Measurements from ENCODE around the gene TUNAR.

Gene TUNAR

DNA sequence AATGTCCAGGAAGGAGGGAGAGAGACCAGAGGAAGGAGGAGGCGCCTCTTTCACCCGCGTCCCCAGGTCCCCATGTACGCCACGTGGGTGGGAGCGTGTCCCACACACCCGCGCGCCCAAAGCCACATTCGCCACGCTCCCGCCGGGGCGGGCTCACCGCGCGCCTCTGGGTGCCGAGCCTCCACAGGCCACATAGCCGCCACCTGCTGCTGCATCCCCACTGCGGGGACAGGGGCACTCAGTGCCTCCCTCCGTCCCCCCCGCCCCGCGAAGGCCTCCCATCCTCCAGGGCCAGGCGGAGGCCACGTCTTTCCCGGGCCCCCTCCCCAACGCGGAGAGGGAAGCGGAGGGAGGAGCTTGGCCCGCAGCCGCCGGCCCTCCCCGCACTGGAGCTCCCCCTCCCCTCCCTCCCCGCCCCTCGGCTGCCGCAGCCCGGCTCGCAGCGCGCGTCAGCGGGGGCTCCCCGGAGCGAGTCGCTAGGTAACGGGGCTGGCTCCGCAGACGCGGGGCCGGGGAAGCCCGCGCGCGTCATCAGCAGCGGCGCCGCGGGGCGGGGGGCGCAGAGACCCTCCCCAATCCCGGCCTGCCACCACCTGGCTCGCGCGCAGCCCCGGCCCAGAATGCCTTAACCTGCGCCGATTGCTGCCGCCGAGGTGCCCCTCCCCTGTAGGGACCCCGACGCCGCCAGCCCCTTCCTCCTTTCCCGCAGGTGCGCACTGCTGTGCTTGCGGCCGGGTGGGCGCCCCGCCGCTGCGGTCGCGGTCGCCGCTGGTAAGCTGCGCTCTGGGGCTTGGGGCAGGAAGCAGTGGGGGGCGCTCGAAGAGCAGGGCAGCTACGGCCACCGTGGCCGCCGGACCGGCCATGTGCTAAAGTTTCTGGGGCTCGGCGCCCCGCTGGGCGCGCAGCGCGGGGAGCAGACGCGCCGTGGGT is 536 bp upstream of the TUNAR start:
- no peak for DNase-seq

DNA sequence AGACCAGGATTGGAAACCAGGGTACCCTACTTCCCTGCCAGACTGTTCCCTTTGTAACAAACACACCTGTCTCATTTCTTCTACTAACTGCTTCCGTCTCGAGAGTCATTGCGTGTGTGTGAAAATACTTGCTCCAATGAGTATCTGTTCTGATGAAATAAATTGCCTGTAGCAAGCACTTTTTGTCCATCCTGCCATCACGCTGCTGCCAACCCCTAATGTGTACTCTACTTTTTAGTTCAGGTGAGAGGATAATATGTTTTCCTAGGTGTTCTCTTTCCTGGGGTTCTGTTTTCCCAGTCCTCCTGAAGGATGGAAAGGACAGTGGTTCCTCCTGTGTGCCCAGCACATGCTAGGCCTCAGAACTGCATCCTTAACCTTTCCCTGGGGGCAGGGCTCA is 1.0 kb downstream of the TUNAR start:
- DNase-seq, result no peak

DNA sequence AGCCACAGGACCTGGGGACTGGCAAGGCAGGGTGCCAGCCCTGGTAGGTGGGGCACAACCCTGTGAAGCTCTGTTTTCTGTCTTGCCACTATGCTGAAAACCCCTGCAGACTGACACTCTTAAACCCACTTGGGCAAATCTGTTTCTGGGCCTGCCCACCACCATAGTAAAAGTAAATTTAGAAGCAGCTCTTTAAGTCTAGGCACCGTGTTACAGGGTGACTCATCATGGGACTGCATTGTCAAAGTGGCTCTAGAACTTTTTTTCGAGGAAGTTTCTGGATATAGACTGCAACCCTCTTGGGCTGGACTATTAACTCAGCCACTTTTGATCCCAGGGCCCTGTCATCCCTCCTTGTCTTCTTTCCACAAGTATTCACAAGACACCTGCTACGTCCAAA is 7.7 kb downstream of the TUNAR start:
- DNase-seq, result no peak

DNA sequence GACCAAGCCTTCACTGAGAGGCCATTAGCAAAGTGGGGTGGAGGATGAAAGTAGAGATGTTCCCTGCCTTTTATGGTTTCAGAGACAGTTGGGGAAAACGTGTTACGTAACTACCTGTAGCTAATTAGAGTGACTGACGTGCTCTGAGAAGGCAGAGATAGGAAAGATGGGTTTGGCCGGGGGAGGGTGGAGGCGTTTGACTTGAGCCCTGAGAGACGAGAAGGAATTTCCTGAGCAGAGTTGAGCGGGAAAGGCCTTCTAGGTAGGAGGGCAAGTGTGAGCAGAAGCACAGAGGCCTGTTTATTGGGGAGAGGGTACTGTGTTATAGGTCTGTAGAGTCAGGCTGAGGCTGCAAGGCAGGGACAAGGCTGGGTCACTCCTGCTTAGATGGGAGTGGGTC is 8.6 kb downstream of the TUNAR start:
- DNase-seq, result no peak

DNA sequence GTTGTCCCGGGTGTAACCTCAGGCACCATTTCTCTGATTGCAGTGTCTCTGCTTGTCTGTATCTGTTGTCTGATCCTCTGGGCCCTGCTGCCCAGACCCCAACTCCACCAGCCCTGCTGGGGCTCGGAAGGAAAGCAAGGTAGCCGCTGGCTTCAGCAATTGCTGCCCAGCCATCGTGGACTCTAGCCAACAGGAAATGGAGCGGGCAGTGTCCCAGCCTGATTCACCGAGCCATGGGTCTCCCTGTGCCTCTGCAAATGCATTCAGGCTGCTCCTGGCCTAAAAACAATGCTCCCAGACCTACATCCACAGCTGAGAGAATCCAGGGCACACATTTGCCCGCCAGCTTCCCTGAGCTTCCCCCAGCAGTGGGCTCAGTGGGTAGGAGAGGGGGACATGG is 9.2 kb downstream of the TUNAR start:
- DNase-seq, result no peak

DNA sequence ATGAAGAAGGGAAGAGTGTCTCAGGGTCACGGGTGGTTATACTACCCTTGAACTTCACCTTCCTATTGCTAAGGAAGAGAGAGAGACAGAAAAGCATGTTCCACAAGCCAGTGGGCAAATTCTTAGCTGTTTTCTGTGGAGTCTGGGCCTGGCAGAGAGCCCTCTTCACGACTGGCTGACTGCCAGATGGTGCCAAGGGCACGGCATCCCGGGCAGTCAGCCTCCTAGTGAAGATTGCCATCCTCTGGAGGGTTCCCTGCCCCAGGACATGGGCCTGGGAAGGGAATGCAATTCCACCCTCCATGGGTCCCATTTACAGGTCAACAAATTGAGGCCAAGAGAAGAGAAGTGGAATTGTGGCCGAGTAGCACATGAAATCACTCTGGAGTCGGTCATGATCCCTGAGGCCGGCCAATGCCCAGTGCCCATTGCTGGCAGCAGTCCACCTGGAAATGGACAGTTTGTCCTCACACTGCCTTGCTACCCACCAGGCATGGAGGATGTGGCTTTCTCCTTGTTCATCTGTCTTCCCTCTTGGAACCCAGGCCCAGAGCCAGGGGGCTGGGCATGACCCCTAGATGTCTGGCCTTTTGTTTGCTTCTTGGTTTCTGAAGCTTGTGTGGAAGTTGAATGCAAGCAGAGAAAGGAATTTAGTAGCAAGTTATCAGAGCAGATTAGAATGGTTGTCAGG is 9.9 kb downstream of the TUNAR start:
- no peak for DNase-seq

DNA sequence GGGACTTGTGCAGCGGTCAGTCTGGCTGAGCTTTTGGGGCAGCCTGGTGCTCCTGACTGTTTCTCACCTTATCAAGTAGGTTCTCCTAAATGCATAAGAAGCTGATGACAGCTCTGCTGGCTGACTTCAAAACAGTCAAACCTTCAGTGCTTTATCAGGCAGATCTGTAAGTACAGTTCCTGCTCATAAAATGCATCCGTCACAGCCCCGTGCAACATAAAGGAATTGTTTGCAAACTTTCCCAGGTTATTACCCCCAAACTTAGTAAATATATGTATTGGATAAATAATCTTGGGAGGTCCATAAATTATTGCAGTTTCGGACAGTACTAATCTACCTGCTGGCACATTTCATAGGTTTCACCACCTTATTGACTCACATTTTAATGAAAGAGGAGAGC is 10.7 kb downstream of the TUNAR start:
- DNase-seq, result no peak

DNA sequence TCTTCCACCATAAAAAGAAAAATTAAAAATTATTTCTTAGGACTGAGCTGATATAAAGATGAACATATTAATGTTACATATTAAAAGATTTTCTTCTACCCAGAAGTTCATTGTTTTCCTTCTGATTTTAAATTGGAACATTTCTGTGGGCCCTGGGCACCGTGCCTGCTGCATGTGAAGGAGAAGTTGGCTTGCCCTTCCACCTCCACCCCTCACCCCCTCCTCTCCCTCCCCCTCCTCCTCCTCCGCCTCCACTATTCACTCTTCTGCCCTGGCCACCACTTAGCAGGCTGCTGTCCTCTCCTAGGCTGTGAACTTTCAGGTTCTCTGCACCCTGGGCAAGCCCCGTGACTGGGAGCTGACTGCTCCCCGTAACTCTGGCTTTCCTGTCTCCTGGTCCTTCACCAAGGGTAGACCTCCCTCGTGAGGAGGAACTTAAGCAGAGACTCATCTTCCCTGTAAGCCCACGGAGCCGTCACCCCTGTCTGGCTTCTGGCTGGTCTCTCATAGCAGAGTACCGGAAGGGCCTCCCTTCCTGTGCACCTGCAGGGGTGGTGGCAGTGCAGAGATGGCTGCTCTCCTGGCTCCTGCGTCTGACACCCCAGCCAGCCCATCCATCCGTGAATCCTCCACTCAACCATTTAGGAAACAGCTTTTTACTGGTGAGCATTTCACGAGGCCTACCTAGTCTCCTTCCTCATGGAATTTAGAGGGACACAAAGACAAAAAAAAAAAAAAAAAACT is 12.8 kb downstream of the TUNAR start:
- no peak for DNase-seq

DNA sequence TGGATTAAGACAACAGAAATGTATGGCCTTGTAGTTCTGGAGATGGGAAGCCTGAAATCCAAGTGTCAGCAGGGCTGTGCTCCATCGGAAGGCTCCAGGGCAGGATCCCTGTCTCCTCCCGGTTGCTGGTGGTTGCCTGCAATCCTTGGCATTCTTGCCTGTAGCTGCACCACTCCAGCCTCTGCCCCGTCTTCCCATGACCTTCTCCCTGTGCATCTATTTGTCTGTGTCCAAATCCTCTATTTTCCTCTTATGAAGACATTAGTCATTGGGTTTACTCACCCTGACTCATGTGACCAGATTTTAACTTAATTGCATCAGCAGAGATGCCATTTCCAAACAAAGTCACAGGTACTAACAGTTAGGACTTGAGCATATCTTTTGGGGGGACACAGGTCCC is 15.1 kb downstream of the TUNAR start:
- DNase-seq, result peak; percentile 92

DNA sequence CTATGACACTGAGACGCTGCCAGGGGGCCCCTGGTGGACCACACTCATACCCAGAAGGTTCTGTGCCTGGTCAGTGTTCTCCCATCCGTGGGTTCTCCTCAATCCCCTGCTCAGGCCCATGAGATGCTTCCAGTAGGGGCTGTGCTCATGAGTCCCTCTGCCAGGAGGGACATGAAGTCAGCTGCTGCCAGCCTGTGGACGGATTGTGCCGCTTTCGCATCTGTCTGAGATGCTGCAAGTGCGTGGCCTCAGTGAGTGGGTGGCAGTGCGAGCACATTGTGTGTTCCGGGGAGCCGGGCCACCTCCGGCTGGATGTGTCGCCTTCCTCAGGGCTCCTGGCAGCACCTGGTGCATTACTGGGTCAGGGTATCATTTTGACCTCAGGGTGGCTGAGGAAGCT is 15.5 kb downstream of the TUNAR start:
- DNase-seq, result no peak

DNA sequence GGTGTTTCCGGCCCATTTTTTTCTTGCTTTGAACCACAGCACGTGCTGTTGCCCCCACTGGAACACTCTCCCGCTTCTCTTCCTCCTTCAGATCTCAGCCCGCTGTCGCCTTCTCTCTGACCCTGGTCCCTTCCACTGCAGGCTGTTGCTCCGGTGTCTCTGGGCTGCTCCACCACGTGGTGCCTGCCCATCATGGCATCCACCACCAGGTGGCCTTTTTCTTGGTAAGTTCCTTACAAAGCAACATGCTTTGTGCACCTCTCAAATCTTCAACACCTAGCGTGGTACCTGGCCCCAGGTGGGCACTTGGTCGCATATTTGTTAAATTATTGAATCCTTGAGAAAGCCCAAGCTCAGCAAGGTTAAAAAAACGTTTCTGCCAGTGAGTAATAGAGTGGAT is 19.1 kb downstream of the TUNAR start:
- no peak for DNase-seq

DNA sequence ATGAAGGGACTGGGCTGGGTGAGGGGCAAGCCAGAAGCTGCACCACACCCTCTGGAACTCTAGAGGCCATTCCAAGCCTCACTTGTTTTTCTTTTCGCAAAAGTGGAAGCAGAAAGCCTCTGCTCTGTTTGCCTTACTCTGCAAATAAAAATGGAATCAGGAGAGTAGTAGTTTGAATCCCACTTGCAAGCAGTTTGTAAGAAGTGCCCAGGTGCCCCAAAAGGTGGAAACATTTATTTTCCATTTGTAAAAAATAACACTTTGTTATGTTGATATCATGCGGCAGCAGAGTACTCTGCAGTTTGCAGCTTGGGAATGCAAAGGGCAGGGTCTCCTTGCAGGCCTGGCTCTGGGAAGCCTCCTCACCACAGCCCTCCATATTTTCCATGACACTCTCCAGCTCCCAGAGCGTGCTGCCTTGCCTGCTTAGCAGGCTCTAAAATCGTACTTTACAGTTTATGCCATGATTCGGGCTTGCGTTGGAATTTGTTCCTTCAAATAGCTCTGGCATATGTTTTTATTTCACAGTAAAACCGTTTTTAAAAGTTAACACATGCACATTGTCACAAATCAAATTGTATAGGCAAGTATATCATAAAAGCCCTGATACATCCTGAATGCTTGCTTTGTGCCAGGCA is 20.0 kb downstream of the TUNAR start:
- DNase-seq, result no peak

DNA sequence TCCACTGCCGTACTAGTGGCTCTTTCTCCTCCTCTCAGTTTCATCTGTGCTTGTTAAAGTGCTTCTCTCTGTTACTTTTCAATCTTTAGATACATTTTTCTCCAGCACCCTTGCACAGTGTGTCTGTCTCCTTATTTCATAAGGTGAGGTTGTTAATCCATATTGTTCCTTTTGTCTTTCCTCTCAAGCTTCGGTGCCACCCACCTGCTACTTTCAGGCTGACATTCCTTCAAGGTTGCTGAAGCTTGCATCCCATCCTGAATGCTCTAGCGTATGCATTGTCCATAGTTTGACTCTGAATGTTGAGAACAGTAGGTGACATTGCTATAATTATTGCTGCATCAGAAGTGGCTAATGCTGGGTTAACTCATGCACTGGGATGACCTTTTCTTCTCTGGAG is 20.6 kb downstream of the TUNAR start:
- no peak for DNase-seq

DNA sequence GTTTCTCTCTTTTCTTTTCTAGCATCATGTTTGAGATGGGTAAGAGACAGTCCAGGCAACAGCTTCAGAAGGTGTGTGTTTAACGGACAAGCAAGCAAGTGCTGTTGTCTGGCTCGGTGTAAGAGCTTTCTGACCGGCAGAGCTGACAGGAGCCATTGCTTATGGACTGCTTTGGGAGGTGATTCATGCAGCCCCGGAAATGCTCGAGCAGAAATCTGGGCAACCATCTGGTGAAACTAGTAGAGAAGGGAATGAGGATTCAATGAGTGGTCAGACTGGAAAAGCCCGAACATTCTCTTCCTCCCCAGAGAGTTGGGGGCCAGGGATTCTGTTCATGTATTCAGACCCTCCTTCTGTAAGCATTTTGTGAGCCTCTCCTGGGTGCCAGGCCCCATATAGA is 24.4 kb downstream of the TUNAR start:
- DNase-seq, result peak; percentile 68

DNA sequence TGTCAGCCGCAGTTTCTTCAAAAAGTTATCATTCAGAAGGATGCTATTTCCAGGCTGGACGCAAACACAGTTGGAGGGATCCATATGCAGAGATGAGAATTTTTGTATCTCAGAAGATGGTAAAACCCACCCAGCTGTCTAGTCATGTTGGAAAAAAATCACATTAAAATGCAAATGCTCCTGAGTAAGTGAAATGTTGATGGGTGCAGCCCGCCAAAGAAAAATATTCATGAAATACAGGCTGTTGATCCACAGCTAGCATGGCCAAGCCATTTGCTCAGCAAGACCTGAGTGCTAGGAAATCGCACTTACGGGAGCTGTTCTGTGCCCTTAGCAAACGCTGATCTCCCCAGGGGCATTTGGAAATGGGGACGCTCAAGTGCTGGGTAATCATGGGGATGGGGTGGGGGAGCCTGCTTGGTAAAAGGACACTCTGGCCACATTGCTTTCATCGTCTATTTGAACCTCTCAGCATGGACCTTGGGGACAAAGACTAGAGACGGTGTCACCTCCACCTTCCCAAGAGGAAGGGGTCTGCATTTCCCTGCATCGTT is 25.7 kb downstream of the TUNAR start:
- DNase-seq, result no peak

DNA sequence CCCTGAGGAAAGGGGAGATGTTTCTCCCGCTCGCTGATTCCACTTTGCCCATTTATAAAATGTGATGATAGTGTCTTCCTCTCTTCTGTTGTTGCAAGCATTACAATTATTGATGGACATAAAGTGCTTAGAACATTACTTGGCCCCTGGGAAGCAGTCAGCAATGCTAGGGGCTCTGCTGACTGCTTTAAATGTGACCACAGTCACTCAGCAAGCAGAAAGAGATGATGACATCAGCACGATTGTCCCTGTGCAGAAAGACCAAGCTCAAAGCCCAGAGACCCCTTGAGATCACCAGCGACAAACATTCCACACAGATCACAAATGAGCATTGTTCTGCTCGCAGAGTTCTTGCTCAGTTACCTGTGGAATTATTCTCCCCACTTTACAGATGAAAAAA is 26.5 kb downstream of the TUNAR start:
- no peak for DNase-seq

DNA sequence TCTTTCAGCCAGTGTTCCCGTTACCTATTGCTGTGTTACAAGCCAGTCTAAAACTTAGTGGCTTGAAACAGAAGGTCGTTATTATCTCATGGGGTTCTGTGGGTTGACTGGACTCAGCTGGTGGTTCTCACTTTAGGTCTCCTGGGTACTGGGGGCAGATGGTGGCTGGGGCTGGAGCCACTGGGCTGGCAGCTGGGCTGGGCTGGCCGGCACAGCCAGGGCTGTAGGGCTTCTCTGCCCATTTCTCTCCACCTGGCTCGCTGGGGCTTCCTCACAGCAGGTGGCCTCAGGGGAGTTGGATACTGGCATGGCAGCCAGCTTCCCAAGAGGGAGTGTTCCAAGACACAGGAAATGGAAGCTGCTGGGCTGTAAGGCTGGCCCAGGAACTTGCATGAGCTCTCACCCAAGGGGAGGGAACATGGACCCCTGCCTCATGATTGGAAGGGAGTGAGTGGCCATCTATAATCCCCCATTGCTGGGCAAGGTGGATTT is 27.0 kb downstream of the TUNAR start:
- DNase-seq, result no peak

DNA sequence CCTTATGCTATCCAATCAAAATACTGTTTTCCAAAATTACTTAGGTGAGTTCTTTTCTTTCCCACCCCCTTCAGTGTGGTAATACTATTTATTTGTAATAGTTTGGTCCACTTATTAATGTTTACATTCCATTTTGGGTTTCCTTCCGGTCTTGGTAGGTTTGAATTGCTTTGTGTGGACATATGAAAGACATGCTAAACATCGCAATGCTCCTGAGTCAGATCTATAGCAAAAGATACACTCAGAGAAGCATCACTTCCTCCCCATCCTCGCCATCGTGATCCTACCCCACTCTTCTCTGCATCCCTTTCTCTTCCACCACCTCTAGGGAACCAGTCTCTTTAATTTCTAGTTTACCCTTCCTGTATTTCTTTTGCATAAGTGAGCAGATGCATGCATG is 30.0 kb downstream of the TUNAR start:
- DNase-seq, result peak; percentile 33

DNA sequence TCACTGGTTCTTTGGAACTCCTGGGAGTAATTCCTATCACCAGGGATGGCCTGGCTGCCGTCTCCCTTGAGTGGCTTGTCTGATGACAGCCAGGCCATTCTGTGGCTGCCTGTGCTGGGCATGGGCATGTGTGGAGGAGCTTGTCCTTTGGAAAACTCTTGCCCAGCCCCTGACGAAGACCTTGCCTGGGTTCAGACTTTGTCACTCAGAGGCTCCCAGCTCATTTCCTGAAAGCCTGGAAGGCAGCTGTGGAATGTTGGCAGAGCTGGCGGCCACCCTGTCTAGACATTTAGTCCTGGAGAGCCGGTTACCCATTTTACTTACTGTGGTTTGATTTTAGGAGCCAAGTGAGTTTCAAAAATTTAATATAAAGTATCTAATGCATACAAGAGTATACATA is 34.0 kb downstream of the TUNAR start:
- DNase-seq, result no peak

DNA sequence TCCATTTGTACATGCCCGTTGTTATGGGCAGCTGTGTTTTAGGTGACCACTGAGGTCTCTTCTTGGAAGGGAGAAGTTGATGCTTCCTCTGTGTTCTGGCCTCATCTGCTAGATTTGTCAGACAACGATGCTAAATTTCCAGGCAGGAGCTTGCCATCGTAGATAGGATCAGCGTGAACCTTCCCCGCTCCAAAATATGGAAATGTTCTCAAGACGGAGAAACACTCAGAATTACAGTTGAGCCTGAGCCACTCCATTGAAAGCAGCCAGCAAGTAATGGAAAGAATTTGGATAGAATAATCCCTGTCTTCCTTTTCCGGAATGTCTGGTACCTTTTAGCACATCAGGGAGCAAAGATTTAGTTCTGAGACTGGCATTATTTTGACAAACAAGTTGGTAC is 34.8 kb downstream of the TUNAR start:
- no peak for DNase-seq

DNA sequence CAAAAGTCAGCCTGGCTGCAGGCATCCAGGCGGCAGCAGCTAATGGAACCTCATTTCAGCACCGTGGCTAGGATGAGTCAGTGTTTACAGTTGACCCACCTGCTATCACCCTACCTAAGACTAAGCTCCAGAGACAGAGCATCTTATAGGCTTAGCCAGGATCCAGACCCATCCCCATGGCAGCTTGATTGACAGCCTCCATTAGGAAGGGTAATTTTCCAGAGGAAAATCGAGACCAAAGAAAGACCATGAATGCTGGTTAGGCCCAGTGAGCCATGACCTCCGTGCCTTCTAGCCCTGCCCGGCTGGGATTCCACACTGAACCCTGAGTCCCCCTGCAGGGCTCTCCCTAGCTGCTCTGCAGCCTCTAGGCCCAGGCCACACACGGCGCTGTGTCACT is 38.7 kb downstream of the TUNAR start:
- no peak for DNase-seq

DNA sequence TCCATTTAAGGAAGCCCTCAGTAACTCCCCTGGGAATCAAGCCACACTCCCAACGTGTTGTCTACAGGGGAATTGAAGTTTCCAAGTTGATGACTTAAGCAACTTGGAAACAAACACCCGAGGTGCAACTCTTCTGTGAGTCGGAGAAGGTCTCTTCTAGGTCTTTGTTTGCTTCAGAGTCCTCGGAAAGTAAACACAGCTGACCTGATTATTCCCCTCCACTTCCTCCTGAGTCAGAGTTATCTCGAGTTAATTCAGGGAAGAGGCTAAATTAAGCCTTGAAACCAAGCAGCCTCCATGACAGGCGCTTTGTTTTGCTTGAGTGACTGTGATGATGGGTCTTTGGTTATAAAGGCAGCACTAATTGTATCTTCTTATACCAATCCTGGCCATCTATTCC is 41.8 kb downstream of the TUNAR start:
- no peak for DNase-seq

Data from HCEC 1CT (cell line).